ENCODE measurements around the gene PIP5K1C. TPM values are rescaled to one million over a fixed set of nuclear protein-coding genes. Genes with fewer than 3 reads are reported as not detected.

PIP5K1C gene
- total RNA-seq, 1 donor from 2014 or later, result 43.6 TPM

DNA sequence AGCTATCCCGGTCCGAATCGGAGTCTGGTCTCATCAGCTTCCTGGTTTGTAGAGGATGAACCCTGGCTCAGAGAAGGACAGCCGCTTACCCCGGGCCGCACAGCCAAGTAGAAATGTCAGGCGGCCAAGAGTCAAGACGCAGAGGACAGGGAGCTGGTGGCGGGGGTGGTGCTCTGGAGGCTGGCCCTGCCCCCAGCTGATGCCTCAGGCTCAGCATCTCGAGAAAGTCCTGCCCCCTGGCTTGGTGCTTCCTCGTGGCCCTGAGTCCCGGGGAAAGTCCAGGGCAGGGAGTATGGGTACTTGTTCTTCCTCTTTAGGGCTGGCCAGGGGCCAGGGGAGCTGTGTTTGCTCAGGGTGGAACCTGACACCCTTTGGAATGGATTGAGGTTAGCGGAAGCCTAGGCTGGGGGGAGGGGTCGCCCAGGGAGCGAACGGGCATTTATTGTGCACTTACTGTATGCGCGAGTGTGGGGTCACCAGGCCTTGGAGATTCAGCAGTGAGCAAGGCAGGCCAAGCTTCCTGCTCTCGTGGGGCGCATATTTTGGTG, 10.1 kb upstream of the PIP5K1C start:
- Histone ChIP-seq H3K27me3 (ENCODE audit: low read depth) (peaks cover 6% of the 10 kb centered on the region), H3K4me3 (no peak overlapping the region), H3K27ac (no peak overlapping the region), H3K9me3 (no peaks in the 10 kb centered on the region), H3K4me1 (peaks cover 20% of the 10 kb centered on the region), H3K36me3 (no peaks in the 10 kb centered on the region)
- peak; percentile 96 for DNase-seq
- ATAC-seq, result peak; percentile 91 to 95
- intact Hi-C loops (cut with DNase I), result no loop called here
- TF ChIP-seq, protein P1, sequence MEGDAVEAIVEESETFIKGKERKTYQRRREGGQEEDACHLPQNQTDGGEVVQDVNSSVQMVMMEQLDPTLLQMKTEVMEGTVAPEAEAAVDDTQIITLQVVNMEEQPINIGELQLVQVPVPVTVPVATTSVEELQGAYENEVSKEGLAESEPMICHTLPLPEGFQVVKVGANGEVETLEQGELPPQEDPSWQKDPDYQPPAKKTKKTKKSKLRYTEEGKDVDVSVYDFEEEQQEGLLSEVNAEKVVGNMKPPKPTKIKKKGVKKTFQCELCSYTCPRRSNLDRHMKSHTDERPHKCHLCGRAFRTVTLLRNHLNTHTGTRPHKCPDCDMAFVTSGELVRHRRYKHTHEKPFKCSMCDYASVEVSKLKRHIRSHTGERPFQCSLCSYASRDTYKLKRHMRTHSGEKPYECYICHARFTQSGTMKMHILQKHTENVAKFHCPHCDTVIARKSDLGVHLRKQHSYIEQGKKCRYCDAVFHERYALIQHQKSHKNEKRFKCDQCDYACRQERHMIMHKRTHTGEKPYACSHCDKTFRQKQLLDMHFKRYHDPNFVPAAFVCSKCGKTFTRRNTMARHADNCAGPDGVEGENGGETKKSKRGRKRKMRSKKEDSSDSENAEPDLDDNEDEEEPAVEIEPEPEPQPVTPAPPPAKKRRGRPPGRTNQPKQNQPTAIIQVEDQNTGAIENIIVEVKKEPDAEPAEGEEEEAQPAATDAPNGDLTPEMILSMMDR (IDR thresholded peaks at IDR 0.05), result no peak

DNA sequence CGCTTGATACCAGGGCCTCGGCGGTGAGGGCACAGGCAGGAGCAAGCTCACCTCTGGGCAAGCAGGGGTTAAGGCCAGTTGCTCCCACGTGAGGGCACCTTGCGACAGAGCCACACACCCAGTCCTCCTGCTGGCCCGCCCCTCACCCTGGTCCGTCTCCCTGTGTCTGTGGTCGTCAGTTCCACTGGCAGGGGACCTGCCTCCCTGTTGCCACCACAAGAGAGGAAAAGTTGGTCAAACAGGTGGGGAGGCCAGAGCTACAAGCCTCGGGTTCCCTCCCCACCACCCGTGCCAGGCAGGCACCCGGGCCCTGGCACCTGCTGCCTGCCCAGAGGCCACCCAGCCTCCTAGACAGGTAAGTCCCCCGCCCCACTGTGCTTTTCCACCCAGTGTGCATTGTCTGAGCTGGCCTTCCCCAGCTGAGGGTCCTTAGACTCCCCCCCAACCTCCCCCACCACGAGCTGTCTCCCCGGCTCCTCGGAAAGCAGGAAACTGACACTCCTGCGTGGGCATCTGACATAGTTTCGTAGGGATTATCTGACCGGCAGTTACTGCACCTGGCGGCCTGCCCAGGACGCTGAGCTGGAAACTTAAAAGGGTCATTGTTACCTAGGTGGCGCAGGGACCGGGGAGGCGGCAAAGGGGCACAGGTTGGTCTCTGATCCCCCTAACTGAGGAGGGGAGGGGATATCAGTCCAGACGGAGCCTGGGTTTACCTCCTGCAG, 8.1 kb upstream of the PIP5K1C start, which contains the start of gene TJP3:
Gene TJP3 (plus strand): TSS at position 178 of the 725 bp plus-strand sequence. CDS start 20,049 bp downstream, outside the sequence.
- Histone ChIP-seq H3K27me3 (ENCODE audit: low read depth) (peaks cover 6% of the 10 kb centered on the region), H3K4me3 (peak within 1 kb of the TSS; percentile 53), H3K27ac (peak within 1 kb of the TSS; percentile 64), H3K36me3 (no peaks in the 10 kb centered on the region), H3K9me3 (no peaks in the 10 kb centered on the region), H3K4me1 (peaks cover 14% of the 10 kb centered on the region)
- DNase-seq (peak; percentile 87), ATAC-seq (peak; percentile 81)
- TF ChIP-seq, protein P1 (IDR thresholded peaks at IDR 0.05), result no peak
- intact Hi-C loops (cut with DNase I), result no loop called here

DNA sequence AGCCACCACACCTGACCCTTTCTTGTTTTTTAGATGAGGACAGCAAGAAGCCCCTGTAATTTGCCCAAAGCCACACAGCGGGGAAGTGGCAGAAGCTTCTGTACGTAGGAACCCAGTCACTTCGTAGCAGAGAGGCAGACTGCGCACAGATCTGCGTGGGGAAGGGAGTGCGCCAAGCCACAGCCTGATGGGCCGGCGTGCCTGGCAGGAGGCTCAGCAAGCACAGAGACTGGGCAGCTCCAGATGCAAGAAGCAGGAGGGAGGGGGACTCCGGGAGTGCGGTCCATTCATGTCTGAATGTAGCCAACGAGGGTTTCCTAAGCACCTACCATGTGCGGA, 7.6 kb upstream of the PIP5K1C start:
- peak overlapping the region; percentile 64 for H3K27ac ChIP-seq
- H3K27me3 ChIP-seq (ENCODE audit: low read depth), result peaks cover 6% of the 10 kb centered on the region
- H3K36me3 ChIP-seq, result no peaks in the 10 kb centered on the region
- TF ChIP-seq, protein P1 (IDR thresholded peaks at IDR 0.05), result no peak
- DNase-seq (no peak), ATAC-seq (peak; percentile 1)
- H3K4me1 ChIP-seq, result peaks cover 11% of the 10 kb centered on the region
- peak overlapping the region; percentile 53 for H3K4me3 ChIP-seq
- no peaks in the 10 kb centered on the region for H3K9me3 ChIP-seq
- intact Hi-C loops (cut with DNase I), result no loop called here

DNA sequence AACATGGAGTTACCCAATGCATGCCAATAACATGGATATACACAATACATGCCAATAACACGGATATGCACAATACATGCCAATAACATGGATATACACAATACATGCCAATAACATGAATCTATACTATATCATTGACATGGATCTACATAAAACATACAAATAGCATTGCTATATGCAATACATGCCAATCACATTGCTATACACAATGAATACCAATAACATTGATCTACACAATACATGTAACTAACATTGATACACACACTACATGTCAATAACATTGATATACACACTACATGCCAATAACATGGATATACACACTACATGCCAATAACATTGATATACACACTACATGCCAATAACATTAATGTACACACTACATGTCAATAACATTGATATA, 932 bp upstream of the PIP5K1C start:
- Histone ChIP-seq H3K4me3 (no peak overlapping the region), H3K27me3 (ENCODE audit: low read depth) (no peaks in the 10 kb centered on the region), H3K9me3 (no peaks in the 10 kb centered on the region), H3K27ac (no peak overlapping the region), H3K4me1 (peaks cover 19% of the 10 kb centered on the region), H3K36me3 (no peaks in the 10 kb centered on the region)
- no peak for DNase-seq
- TF ChIP-seq, protein P1 (IDR thresholded peaks at IDR 0.05), result no peak
- intact Hi-C loops (cut with DNase I), result no loop called here
- no peak for ATAC-seq

DNA sequence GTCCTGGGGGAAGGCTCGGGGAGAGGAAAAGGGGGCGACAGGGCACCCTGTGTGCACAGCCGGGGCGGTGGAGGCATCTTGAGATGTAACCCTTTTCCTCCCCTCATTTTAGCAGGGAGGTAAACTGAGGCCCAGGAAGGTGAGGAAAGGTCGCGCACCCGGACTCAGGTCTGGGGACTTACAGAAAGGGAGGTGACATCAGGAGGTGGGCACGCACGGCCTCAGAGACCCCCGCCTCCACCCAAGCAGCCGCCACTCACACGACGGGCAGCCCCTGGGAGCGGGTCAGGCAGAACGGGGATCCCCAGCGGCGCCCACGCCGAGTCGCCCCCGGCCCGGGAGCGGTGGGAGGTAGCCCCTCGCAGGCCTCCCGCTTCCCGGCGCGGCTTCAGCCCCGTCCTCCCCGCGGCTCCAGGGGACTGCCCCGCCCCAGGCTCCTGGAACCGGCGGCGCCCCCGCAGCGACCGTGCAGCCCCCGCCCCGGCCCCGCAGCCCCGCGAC, 477 bp downstream of the PIP5K1C start:
- Histone ChIP-seq H3K36me3 (no peaks in the 10 kb centered on the region), H3K27me3 (ENCODE audit: low read depth) (no peaks in the 10 kb centered on the region), H3K9me3 (no peaks in the 10 kb centered on the region), H3K4me3 (peak overlapping the region; percentile 82), H3K4me1 (peaks cover 19% of the 10 kb centered on the region), H3K27ac (peak overlapping the region; percentile 80)
- no peak for DNase-seq
- TF ChIP-seq, protein P1 (IDR thresholded peaks at IDR 0.05), result no peak
- intact Hi-C loops (cut with DNase I), result no loop called here
- no peak for ATAC-seq
